HL-60/S4 (cell line): ENCODE measurements around the gene PLEKHG5.
"Not testable (repeated sequence)": the region's sequence is repeated elsewhere in the genome, so short reads cannot be mapped to it uniquely, and the experiment has no call there.

Experiments
- in situ Hi-C: fragments of 300-500 bp; cut with MboI; formaldehyde crosslinking; loops from 2 replicates; pipeline ENCODE4 v1.14.3; 2022; ENCODE audit warnings: low sequenced_read_pairs

PLEKHG5 gene

GRCh38 chr1:6429660-6430411 lies 61.6 kb downstream of the PLEKHG5 start:
- in situ Hi-C loops, result not testable (repeated sequence)

- in situ Hi-C loops, result not testable (repeated sequence)
Measured at GRCh38 chr1:6428453-6428852, 63.0 kb downstream of the PLEKHG5 start.

- in situ Hi-C loops, result no loop called here
Measured at GRCh38 chr1:6427441-6428390, 63.8 kb downstream of the PLEKHG5 start.

- in situ Hi-C loops, result no loop called here
Measured at GRCh38 chr1:6426972-6427350, 64.5 kb downstream of the PLEKHG5 start.

- in situ Hi-C loops, result no loop called here
Measured at GRCh38 chr1:6426277-6426971, 65.0 kb downstream of the PLEKHG5 start.

GRCh38 chr1:6425658-6426057 lies 65.8 kb downstream of the PLEKHG5 start:
- in situ Hi-C loops, result no loop called here

GRCh38 chr1:6424619-6425593 lies 66.6 kb downstream of the PLEKHG5 start, which contains the start of gene ESPN:
ESPN (plus strand) TSS chr1:6424776; CDS start chr1:6424956, 180 bp downstream.
- in situ Hi-C loops, result no loop called here

DNA sequence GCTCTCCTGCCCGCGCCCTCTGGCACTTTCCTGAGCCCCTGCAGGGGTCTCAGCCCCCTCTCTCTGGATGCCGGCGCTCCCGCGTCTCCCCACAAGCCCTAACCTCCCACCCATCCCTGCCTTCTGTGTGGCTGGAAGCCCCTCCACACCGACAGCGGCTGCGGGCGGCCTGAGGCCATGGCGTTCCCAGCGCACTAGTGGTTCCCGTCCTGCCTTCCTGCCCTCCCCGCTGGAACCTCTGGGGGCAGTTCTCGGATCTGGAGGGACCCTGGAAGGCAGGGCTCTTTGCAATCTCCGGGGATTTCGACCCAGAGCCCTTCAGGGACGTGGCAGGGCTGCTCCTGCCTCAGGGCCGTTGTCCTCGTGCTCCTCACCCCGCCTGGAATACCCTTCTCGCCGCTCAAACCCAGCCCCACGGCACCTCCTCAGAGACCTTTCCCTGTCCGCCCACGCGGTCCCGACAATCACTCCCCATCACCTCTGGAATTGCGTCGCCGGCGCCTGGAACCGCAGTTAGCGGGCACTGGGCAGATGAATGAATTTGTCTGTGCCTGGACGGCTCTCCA lies 67.4 kb downstream of the PLEKHG5 start:
- in situ Hi-C loops, result no loop called here

GRCh38 chr1:6423321-6423999 lies 68.0 kb downstream of the PLEKHG5 start:
- in situ Hi-C loops, result no loop called here

DNA sequence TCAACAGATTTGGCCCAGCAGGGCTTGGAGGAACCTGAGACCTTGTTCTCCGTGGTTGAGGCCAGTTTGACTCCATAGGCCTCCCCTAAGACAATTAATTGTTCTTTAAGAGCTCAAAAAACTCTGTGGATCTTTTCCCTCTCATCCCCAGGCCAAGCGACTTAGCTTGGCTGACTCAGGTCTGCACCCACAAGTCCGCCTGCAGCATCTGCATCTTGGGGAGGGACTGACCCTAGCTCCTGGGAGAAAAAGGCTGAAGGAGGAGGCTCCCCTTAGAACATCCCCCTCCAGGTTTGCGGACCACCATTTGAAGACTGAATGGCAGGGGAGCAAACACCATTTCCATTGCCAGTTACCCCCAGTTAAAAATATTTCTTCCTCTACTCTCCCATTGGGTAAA lies 70.2 kb downstream of the PLEKHG5 start:
- in situ Hi-C loops, result no loop called here

- in situ Hi-C loops, result no loop called here
Measured at GRCh38 chr1:6420454-6421042, 70.9 kb downstream of the PLEKHG5 start.

DNA sequence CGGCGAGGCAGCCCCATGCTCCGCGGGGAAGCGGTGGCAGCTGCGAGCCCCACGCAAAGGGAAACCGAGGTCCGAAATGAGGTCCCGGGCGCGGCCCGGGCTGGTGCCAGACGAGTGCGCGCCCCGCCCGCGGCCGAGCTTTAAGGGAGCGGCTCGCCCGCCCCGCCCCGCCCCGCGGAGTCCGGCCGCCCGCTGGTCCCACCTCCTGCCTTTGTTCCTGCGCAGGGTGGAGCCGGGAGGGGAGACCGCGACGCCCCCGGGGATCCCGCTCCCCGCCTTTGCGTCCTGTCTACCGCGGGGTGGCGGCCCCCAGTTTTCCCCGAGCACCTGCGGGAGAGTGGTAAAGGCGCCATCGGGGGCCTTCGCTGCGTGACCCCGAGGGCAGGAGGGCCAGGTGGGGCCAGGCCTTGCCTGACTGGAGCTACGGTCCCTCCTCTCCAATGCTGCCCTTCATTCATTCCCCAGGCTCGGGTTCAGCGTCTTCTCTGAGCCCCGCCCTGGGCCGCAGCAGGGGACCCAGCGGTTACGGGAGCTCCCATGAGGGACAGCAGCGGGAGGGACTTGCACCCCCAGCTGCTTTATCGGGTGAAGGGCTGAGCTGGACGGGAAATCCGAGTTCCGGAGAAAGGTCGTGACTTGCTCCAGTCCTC lies 71.5 kb downstream of the PLEKHG5 start, which contains the start of gene HES2:
Gene HES2 (minus strand): TSS at position 116 of the 650 bp plus-strand sequence. CDS start 99 bp downstream, at position 17.
- in situ Hi-C loops, result no loop called here

DNA sequence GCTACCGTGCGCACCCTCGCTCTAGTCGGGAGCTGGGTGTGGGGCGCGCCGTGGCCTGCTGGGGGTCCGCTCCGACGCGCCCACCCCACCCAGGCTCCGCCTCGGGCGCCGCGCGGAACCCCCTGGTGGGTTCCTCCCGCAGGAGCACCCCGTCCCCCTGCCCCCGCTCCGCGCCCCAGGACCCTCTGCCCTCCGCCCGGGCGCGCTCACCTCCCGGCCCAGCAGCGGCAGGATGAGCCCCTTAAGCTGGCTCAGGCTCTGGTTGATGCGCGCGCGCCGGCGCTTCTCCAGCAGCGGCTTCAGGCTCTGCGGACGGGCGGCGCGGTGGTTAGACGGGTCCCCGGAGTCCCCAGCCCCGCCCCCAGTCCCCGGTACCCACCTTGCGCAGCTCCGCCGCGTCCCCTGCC lies 72.1 kb downstream of the PLEKHG5 start:
- in situ Hi-C loops, result no loop called here

- in situ Hi-C loops, result no loop called here
Measured at GRCh38 chr1:6418668-6419396, 72.6 kb downstream of the PLEKHG5 start.

DNA sequence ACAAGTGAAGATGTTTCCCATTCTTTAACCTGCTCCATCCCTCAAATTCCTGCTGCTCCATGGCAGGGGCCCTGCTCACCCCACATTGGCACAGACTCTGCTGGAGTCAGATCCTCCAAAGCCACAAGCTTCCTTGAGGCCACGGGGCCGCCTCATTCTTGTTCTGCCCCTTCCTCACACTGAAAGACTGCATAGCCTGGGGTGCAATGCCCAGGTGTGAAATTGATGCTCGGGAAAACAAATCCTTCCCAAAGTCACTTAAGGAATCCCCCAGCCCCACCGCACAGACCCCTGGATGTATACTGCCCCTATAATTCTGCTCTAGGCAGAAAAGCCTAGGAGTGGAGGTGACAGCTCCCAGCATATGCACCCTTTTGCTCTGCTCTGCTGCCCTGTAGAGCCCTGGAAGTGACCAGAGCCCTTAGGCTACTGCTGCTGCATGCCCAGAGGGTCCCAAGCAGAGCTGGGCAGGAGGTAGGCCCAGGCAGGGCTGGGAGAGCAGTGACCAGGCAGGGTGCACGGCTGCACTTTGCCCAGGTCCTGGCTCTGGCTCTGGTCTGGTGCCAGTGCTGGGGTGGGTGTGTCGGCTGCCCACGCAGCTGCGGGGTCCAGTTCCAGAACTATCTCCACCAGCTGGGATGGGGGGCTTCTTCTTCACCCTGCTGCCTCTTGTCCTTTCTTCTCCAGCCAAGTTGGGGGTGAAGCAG lies 73.4 kb downstream of the PLEKHG5 start:
- in situ Hi-C loops, result no loop called here
